HG03196 (cell line): ENCODE measurements around the gene HHIPL2.
A peak's percentile ranks its signal among the peaks of the same experiment; 100 is the strongest.

Source experiments
- ATAC-seq: cut with Tn5 transposase; IDR thresholded peaks from one replicate; pipeline ENCODE4 v1.9.1; 2021; ENCODE audit not compliant: unreplicated experiment

Gene HHIPL2

GRCh38 chr1:222547944-222548671 lies at the start of gene HHIPL2:
TSS of gene HHIPL2 (minus strand) at chr1:222548104. CDS start at chr1:222548044, 60 bp downstream.
- no peak for ATAC-seq

GRCh38 chr1:222596696-222597095 lies 48.8 kb upstream of the HHIPL2 start:
- no peak for ATAC-seq

GRCh38 chr1:222594789-222595188 lies 46.9 kb upstream of the HHIPL2 start:
- ATAC-seq = no peak

- ATAC-seq = no peak
Observed at GRCh38 chr1:222592171-222592570, 44.3 kb upstream of the HHIPL2 start.

GRCh38 chr1:222589462-222590302 lies 41.8 kb upstream of the HHIPL2 start, which contains the start of gene TAF1A:
TSS of gene TAF1A (minus strand) at chr1:222589933.
- ATAC-seq = peak; percentile 99

DNA sequence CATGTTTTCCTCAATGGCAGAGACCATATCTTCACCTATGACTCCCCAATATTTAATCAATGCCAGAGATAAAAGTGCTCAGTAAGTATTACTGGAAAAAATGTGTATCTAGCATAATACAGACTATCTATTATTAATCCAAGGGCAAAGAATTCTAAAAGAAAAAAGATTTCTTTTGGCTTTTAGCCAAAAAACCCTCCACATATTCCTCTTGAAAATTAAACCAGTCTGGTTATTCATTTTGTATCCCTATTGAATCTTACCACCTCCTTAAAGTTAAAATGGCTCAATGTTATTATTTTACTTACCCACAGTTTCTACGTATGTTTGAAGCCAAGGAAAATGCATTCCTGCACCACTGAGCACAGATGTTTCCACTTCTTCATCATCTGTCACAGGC lies 40.2 kb upstream of the HHIPL2 start:
- ATAC-seq = no peak

GRCh38 chr1:222586842-222587241 lies 38.9 kb upstream of the HHIPL2 start:
- ATAC-seq = no peak

- peak; percentile 96 for ATAC-seq
Observed at GRCh38 chr1:222583079-222583478, 35.2 kb upstream of the HHIPL2 start.

- peak; percentile 61 for ATAC-seq
Observed at GRCh38 chr1:222582099-222582774, 34.3 kb upstream of the HHIPL2 start.

DNA sequence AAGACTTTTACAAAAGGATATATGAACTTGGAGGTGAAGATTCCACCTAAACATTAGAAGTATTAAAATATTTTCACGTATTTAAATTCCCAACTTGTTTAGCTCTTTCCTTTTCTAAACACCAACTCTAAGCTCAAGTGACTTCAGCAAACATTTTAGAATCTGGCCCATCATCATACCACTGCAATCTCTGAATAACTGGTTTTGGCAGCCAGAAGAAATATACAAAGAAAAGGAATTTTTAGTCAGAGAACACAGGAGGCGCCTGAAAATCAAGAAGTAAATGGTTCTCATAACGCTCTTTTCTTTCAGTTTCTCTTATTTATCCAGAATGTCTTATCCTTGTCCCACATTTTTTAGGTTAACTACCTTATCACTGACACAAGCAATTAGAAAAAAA lies 31.4 kb upstream of the HHIPL2 start:
- no peak for ATAC-seq

DNA sequence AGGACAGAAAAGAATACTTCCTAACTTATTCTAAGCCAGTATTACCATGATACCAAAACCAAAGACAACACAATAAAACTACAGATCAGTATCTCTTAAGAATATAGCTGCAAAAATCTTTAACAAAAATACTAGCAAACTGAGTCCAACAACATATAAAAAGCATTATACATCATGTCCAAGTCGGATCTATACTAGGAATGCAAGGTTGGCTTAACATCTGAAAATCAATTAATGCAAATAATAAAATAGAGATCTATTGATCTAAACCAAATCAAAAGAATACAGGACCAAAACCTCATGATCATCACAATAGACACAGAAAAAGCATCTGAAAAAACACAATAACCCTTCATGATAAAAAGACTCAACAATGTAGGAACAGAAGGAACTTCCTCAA lies 22.9 kb upstream of the HHIPL2 start:
- ATAC-seq = no peak

GRCh38 chr1:222561656-222562055 lies 13.8 kb upstream of the HHIPL2 start:
- ATAC-seq = no peak

GRCh38 chr1:222557574-222557973 lies 9.7 kb upstream of the HHIPL2 start:
- no peak for ATAC-seq

DNA sequence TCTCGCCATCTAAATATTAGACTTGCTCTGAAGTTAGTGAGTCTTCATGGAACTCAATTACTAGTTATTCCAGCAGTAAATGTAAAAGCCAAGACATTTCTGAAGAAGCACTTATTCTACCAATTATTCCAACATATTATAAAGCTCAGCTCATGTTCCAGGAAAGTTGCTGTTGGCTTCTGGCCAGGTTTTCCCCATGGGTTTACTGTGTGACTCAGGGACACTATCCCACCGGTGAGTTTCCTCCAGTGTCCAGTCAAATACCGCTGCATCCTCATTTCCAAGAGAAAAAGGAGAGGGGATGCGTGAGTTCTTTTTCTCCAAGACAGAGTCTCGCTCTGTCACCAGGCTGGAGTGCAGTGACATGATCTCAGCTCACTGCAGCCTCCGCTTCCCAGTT lies 9.2 kb upstream of the HHIPL2 start:
- ATAC-seq = no peak

DNA sequence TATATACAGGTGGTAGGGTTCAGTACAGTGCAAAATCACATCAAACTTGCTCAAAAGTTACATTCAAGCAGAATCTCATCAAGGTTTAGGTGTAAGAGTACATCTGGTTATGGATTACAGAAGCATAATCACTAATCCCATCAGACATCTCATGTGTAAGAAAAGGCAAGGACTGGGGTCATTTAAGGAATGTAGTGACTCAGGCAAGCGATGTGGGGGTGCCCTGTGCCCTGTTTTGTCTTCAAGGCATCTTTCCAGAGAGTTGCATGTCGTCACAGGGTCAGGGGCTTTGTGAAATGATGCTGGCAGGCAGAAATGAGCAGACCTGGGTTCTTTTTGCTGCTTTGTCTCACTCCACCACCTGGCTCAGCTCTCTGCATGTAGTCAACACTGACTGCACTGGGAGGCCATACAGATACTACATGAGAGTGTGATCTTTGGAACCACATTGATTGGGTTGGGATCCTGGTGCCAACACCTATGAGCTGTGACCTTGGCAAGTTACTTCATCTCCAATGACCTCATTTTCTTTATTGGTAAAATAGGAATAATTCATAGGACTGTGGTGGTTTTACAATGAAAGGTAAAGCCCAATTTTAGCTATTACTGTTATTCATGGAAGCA lies 8.2 kb upstream of the HHIPL2 start:
- ATAC-seq = no peak

DNA sequence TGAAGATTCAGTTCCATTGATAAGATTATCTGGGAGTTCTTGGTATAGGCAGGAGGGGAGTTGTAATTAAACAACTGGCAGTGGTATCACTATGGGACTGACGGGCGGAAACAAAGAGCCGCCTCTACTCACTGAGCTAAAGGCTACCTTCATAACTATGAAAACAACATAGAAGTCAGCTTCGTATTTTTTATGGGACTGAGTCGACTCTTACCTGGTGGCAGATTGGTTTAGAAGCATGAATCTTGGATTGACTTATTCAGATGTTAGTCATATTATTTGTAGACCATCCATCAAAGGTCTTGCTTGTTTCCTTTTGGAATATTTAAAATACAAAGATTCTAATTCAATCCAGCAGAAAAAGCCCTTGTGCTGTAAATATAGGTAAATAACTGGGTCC lies 6.3 kb upstream of the HHIPL2 start:
- ATAC-seq = no peak

GRCh38 chr1:222552882-222553281 lies 5.0 kb upstream of the HHIPL2 start:
- ATAC-seq = no peak

DNA sequence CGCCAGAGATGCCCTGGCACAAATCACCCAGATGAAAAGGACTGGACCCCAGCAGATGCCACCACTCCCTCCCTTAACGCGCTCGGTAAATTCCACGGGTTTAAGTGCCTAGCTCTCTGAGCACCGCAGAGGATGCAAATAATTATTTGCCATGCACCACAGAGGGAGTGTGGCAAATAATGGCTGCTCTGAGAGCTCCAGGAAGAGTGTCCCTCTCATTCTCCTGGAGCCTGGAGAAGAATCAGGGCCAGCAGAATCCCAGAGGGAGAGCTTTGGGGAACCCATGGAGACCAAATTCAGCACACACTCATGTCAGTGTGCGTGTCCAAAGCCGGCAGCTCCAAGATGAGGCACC lies 667 bp downstream of the HHIPL2 start:
- ATAC-seq = no peak

DNA sequence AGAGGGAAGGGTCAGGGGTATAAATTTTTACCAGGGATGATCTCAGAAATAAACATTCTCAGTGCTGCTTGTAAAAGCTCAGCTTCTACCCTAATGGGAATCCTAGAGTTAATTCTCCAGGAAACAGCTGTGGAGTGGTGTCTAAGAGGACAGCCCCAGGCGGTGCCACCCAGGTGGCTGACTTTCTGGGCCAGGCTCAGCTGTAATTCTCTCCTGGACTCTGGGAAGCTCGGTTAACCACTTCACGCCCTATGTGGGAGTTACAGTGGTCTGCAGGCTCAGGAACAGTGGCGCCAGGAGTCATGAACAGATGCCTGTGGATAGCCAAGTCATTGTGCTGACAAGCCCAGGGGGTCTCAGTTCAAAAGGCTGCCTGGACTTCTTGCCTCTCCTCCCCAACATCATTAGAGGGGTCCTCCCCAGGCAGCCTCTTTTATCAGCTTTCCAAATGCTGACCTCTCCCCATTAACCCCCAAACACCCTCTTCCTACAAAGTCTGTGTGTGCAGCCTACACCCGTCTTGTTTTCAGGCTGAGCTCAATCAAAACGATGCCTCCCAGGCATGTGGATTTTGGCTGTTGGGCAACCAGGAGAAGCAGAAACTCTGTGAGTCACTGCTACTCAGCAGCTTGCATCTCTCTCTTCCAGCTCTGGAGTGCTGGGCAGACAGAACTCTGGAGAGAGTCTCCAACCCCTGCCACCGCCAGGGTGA lies 1.2 kb downstream of the HHIPL2 start:
- no peak for ATAC-seq

- no peak for ATAC-seq
Observed at GRCh38 chr1:222546091-222546490, 1.8 kb downstream of the HHIPL2 start.

DNA sequence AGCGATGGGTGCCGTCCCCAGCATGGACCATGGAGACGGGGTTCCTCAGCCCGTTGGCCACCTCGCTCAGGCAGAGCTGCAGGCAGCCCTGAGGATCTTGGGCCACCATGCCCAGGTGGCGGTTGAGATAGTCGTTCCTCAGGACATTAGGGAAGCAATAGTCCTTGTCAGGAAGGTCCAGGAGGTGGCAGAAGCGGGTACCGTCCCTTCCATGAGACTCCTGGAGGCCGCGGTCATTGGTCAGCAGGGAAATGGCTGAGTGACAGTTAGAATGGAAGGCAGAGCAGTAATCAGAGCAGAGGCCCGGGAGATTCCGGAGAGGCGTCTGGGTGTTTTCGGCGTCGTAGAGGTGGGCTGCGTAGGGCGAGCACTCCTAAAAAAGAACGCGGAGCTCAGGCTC lies 4.1 kb downstream of the HHIPL2 start:
- ATAC-seq = no peak
